ENCODE measurements around the gene PERCC1. TPM values are rescaled to one million over a fixed set of nuclear protein-coding genes. Genes with fewer than 3 reads are reported as not detected.

Gene PERCC1
- total and polyA plus RNA-seq, 2 experiments from 2014 or later, result 0.18 TPM; not detected in 1

- Histone ChIP-seq H3K4me1 (ENCODE audit: low read depth) (no peaks in the 10 kb centered on the region), H3K27ac (no peak overlapping the region), H3K27me3 (no peaks in the 10 kb centered on the region), H3K4me3 (no peak overlapping the region), H3K9me3 (ENCODE audit: low read depth) (no peaks in the 10 kb centered on the region), H3K36me3 (peaks cover 6% of the 10 kb centered on the region)
- DNase-seq (ENCODE audit: low read depth in 1 of 2, low spot score in 1 of 2), result no peak
- TF ChIP-seq, protein P1, sequence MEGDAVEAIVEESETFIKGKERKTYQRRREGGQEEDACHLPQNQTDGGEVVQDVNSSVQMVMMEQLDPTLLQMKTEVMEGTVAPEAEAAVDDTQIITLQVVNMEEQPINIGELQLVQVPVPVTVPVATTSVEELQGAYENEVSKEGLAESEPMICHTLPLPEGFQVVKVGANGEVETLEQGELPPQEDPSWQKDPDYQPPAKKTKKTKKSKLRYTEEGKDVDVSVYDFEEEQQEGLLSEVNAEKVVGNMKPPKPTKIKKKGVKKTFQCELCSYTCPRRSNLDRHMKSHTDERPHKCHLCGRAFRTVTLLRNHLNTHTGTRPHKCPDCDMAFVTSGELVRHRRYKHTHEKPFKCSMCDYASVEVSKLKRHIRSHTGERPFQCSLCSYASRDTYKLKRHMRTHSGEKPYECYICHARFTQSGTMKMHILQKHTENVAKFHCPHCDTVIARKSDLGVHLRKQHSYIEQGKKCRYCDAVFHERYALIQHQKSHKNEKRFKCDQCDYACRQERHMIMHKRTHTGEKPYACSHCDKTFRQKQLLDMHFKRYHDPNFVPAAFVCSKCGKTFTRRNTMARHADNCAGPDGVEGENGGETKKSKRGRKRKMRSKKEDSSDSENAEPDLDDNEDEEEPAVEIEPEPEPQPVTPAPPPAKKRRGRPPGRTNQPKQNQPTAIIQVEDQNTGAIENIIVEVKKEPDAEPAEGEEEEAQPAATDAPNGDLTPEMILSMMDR (IDR thresholded peaks at IDR 0.05; ENCODE audit: low read depth, low read length), result no peak
Measured at GRCh38 chr16:1459967-1460366, 29.1 kb downstream of the PERCC1 start.

DNA sequence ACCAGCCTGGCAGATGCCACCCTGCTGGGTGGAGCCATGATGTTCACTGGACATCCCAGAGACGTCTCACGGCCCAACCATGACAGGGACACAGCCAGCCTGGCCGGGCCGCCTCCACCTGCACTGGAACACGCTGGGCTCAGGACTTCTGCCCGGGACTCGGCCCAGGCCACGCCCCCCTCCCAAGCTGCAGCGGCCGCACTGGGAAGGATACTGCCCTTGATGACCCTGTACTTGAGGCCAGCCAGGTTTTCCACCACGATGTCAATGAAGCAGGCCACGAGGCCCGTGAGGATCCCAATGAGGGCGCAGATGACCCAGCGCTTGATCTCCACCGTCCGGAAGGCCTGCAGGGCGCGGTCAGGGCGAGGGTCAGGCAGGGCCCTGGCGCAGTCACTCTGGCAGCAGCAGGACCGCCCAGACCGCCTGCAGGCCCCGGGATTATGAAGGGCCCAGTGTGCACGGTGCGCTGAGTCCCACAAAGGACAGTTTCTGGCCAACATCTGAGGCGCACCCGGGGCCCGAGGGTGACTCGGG lies 29.8 kb downstream of the PERCC1 start:
- Histone ChIP-seq H3K9me3 (ENCODE audit: low read depth) (no peaks in the 10 kb centered on the region), H3K4me1 (ENCODE audit: low read depth) (no peaks in the 10 kb centered on the region), H3K27me3 (no peaks in the 10 kb centered on the region), H3K4me3 (no peak overlapping the region), H3K27ac (no peak overlapping the region), H3K36me3 (no peaks in the 10 kb centered on the region)
- TF ChIP-seq, protein P1 (IDR thresholded peaks at IDR 0.05; ENCODE audit: low read depth, low read length), result no peak
- no peak for DNase-seq (ENCODE audit: low read depth in 1 of 2, low spot score in 1 of 2)

GRCh38 chr16:1461146-1461545 lies 30.3 kb downstream of the PERCC1 start:
- Histone ChIP-seq H3K27ac (no peak overlapping the region), H3K36me3 (no peaks in the 10 kb centered on the region), H3K27me3 (no peaks in the 10 kb centered on the region), H3K4me1 (ENCODE audit: low read depth) (no peaks in the 10 kb centered on the region), H3K9me3 (ENCODE audit: low read depth) (no peaks in the 10 kb centered on the region), H3K4me3 (no peak overlapping the region)
- no peak for DNase-seq (ENCODE audit: low read depth in 1 of 2, low spot score in 1 of 2)
- TF ChIP-seq, protein P1 (IDR thresholded peaks at IDR 0.05; ENCODE audit: low read depth, low read length), result no peak

DNA sequence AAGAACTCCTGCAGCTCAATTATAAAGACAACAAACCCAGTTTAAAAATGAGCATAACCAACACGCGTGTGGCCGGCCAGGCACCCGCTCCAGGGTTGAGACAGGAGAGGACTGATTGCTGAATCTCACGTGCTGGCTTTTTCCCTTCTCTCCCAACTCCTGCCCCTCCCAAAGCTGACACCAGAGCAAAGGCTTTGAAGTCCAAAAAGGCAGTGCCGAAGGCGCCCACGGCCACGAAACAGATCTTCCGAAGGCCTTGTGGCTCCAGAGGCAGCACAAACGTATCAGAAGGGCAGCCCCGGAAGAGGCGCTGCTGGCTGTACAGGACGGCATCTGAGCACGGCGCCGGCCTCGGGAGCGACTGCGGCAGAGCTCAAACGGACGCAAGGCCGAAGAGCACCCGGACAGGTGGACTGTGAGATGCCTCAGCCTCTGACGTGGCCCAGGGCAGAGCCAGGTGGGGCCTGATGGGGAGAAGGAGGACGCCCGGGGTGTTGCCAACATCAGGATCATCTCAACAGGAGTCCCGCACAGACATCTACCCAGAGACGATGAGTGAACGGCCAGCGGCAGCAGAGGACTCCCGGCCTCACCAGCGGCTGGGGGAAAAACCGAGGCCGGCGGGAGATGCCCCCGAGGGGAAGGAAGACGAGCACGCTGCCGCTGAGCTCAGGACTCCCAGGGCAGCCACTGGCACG lies 33.5 kb downstream of the PERCC1 start:
- H3K9me3 ChIP-seq (ENCODE audit: low read depth), result no peaks in the 10 kb centered on the region
- no peak overlapping the region for H3K4me3 ChIP-seq
- no peak for DNase-seq (ENCODE audit: low read depth in 1 of 2, low spot score in 1 of 2)
- TF ChIP-seq, protein P1 (IDR thresholded peaks at IDR 0.05; ENCODE audit: low read depth, low read length), result no peak
- H3K4me1 ChIP-seq (ENCODE audit: low read depth), result no peaks in the 10 kb centered on the region
- H3K27me3 ChIP-seq, result no peaks in the 10 kb centered on the region
- no peaks in the 10 kb centered on the region for H3K36me3 ChIP-seq
- H3K27ac ChIP-seq, result no peak overlapping the region

DNA sequence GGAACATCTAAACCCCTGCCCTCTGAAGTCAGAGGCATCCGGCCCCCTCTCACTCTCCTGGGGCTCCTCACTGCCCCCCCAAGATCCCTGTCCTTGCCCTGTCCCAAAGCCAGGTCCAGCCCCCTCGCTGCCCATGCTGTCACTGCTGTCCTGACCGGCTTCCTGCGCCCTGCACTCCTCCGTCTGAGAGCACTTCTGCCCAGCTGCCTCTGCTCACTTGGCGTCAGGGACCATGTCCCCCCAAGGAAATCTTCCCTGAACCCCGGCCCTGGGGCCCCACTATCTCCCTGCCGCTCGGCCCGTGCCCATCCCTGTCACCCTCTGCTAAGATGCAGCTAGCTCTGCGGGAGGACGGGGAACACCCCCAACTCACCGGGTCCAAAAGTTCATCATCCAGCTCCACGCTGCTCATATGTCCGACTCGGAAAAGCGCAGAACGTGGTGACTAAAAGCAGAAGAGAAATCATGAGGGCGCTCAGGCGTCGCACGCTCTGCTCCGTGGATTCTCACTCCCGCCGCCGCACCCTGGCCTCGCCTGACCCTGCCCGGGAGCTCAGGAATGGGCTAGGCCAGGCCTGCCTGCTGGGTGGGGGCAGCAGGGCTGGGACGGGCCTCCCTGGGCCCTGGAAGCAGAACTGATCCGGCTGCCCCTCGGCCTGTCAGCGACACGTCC lies 34.2 kb downstream of the PERCC1 start:
- Histone ChIP-seq H3K27me3 (no peaks in the 10 kb centered on the region), H3K36me3 (no peaks in the 10 kb centered on the region), H3K4me3 (no peak overlapping the region), H3K27ac (no peak overlapping the region), H3K9me3 (ENCODE audit: low read depth) (no peaks in the 10 kb centered on the region), H3K4me1 (ENCODE audit: low read depth) (no peaks in the 10 kb centered on the region)
- TF ChIP-seq, protein P1 (IDR thresholded peaks at IDR 0.05; ENCODE audit: low read depth, low read length), result no peak
- no peak for DNase-seq (ENCODE audit: low read depth in 1 of 2, low spot score in 1 of 2)

Measured in cardiac muscle cell (in vitro differentiated cells and primary cell).